ENCODE data around the gene NOG. TPM values are rescaled to one million over a fixed set of nuclear protein-coding genes. Genes with fewer than 3 reads are reported as not detected.

NOG gene
- total RNA-seq, 1 experiment from 2014 or later, result 0.73 TPM

- no peak for TF ChIP-seq CTCF (IDR thresholded peaks at IDR 0.05; ENCODE audit: unreplicated experiment)
- H3K27ac Mint-ChIP-seq (ENCODE audit: unreplicated experiment), result no peak overlapping the region
- intact Hi-C loops (cut with micrococcal nuclease; ENCODE audit: unreplicated experiment), result no loop called here
- CTCF ChIA-PET, result no interaction called here
- no peak overlapping the region for H3K4me3 Mint-ChIP-seq (ENCODE audit: low read depth, unreplicated experiment)
- H3K27me3 Mint-ChIP-seq (ENCODE audit: unreplicated experiment), result peaks cover 90% of the 10 kb centered on the region
- BruUV-seq (replicated peaks), result no TSS peak
- peaks cover 4% of the 10 kb centered on the region for H3K36me3 Mint-ChIP-seq (ENCODE audit: insufficient read depth, unreplicated experiment)
- peaks cover 4% of the 10 kb centered on the region for H3K4me1 Mint-ChIP-seq (ENCODE audit: low read depth, unreplicated experiment)
- H3K9me3 Mint-ChIP-seq (ENCODE audit: low read depth, unreplicated experiment), result no peaks in the 10 kb centered on the region
- DNase-seq, result no peak
These were observed 6.2 kb upstream of the NOG start for GRCh38 chr17:56587298-56587697.

- CTCF ChIA-PET, result interaction anchor here (0.7 to 4.5 kb wide), 3 partner anchors 20 to 187 kb away, joined by 3 to 52 read pairs (median 13); no protein-coding TSS in a partner anchor
- H3K9me3 Mint-ChIP-seq (ENCODE audit: low read depth, unreplicated experiment), result no peaks in the 10 kb centered on the region
- H3K4me1 Mint-ChIP-seq (ENCODE audit: low read depth, unreplicated experiment), result peaks cover 7% of the 10 kb centered on the region
- DNase-seq, result peak; percentile 75
- H3K27me3 Mint-ChIP-seq (ENCODE audit: unreplicated experiment), result peaks cover 62% of the 10 kb centered on the region
- no TSS peak for BruUV-seq (replicated peaks)
- H3K4me3 Mint-ChIP-seq (ENCODE audit: low read depth, unreplicated experiment), result peak overlapping the region; percentile 74
- peaks cover 25% of the 10 kb centered on the region for H3K36me3 Mint-ChIP-seq (ENCODE audit: insufficient read depth, unreplicated experiment)
- intact Hi-C loops (cut with micrococcal nuclease; ENCODE audit: unreplicated experiment), result loop anchor here (1.0 kb wide), 1 partner anchor 124 kb away; no protein-coding TSS in a partner anchor
- TF ChIP-seq CTCF (IDR thresholded peaks at IDR 0.05; ENCODE audit: unreplicated experiment), result peak; percentile 89
- no peak overlapping the region for H3K27ac Mint-ChIP-seq (ENCODE audit: unreplicated experiment)
These were observed 913 bp upstream of the NOG start for GRCh38 chr17:56592487-56593085.

- H3K4me3 Mint-ChIP-seq (ENCODE audit: low read depth, unreplicated experiment), result peak overlapping the region; percentile 74
- intact Hi-C loops (cut with micrococcal nuclease; ENCODE audit: unreplicated experiment), result no loop called here
- no peak overlapping the region for H3K27ac Mint-ChIP-seq (ENCODE audit: unreplicated experiment)
- peak; percentile 42 for DNase-seq
- H3K27me3 Mint-ChIP-seq (ENCODE audit: unreplicated experiment), result peaks cover 61% of the 10 kb centered on the region
- no peaks in the 10 kb centered on the region for H3K9me3 Mint-ChIP-seq (ENCODE audit: low read depth, unreplicated experiment)
- no TSS peak for BruUV-seq (replicated peaks)
- H3K36me3 Mint-ChIP-seq (ENCODE audit: insufficient read depth, unreplicated experiment), result peaks cover 25% of the 10 kb centered on the region
- peaks cover 7% of the 10 kb centered on the region for H3K4me1 Mint-ChIP-seq (ENCODE audit: low read depth, unreplicated experiment)
- no peak for TF ChIP-seq CTCF (IDR thresholded peaks at IDR 0.05; ENCODE audit: unreplicated experiment)
- CTCF ChIA-PET, result interaction anchor here (0.7 to 4.5 kb wide), 4 partner anchors 20 to 187 kb away, joined by 3 to 52 read pairs (median 8); no protein-coding TSS in a partner anchor
These were observed 333 bp upstream of the NOG start for GRCh38 chr17:56593086-56593645.

- intact Hi-C loops (cut with micrococcal nuclease; ENCODE audit: unreplicated experiment), result loop anchor here (5.0 kb wide), 1 partner anchor 188 kb away; no protein-coding TSS in a partner anchor
- H3K9me3 Mint-ChIP-seq (ENCODE audit: low read depth, unreplicated experiment), result no peaks in the 10 kb centered on the region
- CTCF ChIA-PET, result interaction anchor here (4.5 kb wide), 1 partner anchor 122 kb away, joined by 52 read pairs; no protein-coding TSS in a partner anchor
- H3K36me3 Mint-ChIP-seq (ENCODE audit: insufficient read depth, unreplicated experiment), result peaks cover 25% of the 10 kb centered on the region
- DNase-seq, result peak; percentile 16
- peaks cover 59% of the 10 kb centered on the region for H3K27me3 Mint-ChIP-seq (ENCODE audit: unreplicated experiment)
- H3K4me3 Mint-ChIP-seq (ENCODE audit: low read depth, unreplicated experiment), result peak overlapping the region; percentile 74
- no peak for TF ChIP-seq CTCF (IDR thresholded peaks at IDR 0.05; ENCODE audit: unreplicated experiment)
- no TSS peak for BruUV-seq (replicated peaks)
- peaks cover 7% of the 10 kb centered on the region for H3K4me1 Mint-ChIP-seq (ENCODE audit: low read depth, unreplicated experiment)
- H3K27ac Mint-ChIP-seq (ENCODE audit: unreplicated experiment), result no peak overlapping the region
These were observed 1.0 kb downstream of the NOG start for GRCh38 chr17:56594320-56595107.
